Fibroblast of skin of abdomen (primary cell): ENCODE measurements around the gene IKZF3.
"Not testable (repeated sequence)": the region's sequence is repeated elsewhere in the genome, so short reads cannot be mapped to it uniquely, and the experiment has no call there.

Source experiments
- DNase-seq: peaks from one replicate; pipeline ENCODE4 v3.0.0-alpha.2; 2013

Gene IKZF3

DNA sequence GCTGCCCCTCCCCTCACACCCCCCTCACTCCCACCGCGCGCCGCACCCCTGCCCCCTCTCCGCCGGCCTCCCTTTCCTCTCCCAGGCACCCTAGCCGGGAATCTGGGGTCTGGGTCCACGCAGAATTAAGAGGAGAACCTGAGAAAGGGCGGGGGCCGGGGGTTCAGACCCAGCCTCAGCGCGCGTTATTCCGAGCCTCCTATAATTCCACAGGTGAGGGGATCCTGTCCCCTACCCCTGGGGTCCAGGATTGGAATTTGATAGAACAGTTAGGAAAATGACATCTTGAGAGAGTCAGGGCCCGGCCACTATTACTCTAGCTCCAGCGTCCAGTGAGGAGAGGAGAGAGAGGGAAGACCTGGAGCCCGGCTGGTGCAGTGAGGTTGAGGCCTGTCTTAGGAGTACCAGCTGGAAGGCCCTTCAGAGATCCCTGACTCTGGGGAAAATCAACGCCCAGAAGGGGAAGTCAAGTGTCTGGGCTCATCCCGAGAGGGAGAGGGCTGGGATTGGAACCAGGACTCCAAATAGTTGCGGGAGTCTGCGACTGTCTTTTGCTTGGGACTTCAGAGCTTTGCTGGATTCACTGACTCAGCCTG is 109.1 kb downstream of the IKZF3 start:
- no peak for DNase-seq

DNA sequence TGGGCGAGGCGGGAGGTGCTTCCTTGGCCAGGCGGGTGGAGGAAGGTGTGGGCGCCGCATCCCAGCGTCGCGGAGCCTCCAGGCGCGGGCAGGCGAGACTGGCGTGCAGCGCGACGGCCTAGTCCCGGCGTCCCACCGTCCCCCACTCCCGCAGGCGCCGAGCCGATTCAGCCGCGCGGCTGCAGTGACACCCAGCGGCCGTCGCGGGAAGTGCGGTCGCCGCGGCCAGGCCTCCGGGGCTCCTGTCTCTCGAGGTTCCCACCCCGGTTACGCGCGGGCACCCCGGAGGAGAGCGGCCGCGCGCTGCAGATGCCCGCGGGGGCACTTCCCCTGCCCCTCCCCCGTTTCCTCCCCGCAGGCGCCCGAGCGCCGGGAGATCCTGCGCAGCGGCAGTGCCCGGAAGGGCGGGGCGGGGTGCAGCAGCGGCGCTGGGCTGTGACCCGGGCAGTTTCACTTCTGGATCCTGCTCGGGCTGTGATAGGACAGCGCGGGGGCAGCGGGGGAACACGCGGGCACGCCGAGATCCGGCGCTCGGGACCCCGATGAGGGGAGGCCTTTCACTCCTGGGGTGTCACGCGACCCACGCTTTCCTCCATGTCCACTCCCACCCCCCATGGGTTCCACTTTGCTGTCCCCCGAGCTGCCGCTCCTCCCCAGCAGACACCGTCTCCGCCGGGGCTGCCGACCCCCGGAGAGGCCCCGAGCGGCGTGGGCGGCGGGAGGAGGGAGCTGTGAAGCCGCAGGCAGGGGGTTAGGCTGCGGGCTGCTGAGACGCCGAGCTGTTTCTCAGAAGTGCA is 109.8 kb downstream of the IKZF3 start:
- DNase-seq, result peak; percentile 83

DNA sequence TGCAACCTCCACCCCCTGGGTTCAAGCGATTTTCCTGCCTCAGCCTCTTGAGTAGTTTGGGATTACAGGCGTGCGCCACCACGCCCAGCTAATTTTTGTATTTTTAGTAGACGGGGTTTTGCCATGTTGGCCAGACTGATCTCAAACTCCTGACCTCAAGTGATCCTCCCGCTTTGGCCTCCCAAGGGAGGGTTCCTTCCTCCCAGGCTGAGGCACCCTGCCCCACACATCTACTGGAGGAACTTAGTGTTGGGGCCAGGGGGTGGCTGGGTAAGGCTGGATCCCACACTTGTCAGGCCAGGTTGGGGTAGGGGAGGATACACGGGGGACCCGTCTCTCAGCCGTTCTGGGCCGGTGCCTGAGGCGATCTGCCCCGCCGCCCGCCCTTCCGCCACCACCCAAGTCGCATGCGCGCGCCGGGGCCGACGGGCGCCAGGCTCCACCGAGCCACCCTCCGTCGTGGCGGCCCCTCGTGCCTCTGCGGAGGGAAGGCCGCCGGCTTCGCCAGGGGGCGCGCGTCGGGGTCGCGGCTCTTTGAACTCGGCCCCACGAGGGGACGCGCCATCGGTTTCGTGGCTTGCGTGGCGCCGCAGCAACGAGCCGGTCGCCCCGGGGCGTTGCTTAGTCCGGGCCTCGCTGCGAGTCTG is 110.5 kb downstream of the IKZF3 start:
- no peak for DNase-seq

DNA sequence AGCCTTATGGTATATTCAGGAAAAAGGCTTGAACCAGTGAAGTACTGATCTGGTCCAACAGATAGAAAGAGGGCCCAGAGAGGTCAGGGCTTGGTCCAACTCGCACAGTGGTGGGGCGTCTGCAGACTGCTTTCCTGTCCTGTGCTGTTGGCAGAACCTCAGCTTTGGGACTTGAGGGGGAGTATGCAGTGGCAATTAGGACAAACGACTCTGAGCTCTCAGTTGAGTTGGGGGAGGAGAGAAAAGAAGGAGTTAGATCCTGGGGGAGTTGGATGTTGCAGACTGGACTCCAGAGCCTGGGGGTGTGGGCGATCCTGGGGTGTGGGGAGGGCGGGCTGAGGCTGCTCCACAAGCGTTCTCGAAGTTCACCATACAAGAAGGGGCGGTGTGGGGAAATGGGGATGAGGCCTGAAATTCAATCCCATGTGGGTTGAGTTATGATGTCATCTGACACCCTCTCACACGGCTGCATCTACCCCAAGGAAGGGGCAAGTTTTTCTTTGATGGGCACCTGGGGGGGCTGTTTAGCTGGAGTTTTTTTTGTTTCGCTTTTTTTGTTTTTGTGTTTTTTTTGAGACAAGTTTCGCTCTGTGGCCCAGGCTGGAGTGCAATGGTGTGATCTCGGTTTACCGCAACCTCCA is 111.8 kb downstream of the IKZF3 start:
- DNase-seq, result no peak

DNA sequence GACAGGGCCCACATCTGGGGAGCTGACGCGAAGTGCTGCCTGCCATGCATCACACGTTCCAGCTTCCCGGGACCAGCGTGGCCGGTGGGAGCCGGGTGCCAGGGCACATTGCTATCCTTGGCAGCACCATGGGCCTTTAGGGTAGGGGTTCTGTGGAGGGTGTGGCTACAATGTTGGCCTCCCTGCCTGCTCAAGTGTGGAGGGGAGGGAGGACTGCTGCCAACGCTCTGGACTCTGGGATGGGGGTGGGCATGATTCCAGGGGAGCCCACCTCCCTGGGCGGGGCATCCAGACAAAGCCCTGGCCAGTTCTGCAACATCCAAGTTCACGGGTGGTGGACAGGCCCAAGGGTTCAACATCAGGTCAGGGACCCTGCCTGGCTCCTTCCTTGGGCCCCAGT is 112.5 kb downstream of the IKZF3 start:
- no peak for DNase-seq

DNA sequence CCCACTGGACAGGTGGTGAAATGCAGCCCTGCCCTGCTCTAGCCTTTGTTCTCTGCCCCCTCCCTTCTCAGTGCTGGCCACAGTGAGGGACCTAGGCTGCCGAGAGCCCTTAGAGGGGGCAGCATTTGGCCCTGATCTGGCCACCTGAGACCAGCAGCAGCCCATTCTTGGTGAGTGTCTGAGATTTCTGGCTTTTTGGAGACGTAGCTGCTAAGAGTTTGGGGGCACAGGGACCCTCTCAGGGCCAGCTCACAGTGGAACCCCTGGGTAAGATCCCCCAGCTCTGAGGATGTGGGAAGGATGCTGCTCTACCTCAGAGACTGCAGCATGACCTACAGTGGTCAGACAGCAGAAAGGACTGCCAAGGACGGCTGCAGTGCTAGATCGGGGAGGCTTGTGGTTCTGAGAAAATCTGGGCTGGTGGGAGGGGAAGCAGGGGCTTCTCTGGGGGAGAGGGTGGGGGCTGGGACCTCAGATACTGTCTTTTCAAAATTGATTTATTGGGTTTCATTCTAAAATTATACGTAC is 113.0 kb downstream of the IKZF3 start:
- no peak for DNase-seq

DNA sequence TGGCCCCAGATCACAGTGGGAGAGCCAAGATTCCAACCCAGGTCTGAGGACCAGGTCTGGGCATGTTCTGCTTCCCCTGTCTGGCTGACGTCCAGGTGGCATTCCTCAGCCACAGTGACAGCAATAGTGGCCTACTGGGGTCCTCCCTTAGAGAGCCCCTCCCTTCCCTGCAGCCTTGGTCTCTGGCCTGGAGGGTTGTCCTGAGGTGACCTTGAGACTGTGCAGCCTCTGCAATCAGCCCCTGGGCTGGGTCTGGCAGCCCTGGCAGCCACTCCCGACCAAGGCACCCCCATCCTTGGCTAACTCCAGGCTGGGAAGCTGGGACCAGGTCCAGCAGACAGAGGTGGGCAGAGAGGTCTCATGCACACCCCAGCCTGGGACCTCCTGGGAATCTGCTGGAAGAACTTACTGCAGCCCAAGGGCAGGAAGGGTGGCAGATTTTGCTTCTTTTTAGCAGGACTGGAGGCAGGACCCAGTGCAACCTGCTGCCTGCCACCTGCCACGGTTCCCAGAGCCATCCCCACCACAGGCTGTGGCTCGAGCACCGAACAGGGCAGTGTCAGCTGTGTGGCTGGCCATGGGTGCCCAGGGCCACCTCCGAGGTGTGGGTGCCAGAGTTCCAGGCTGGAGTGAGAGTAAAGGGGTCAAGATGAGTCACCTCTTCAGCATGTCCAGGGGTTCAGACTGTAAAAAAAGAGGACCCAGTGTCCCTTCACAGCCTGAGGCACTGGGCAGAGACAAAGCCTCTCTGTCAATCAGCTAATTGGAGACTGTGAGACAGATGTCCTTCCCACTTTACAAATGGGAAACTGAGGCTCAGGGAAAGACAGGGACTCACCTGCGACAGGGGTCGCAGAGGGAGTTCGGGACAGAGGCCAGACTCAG is 113.7 kb downstream of the IKZF3 start:
- no peak for DNase-seq

DNA sequence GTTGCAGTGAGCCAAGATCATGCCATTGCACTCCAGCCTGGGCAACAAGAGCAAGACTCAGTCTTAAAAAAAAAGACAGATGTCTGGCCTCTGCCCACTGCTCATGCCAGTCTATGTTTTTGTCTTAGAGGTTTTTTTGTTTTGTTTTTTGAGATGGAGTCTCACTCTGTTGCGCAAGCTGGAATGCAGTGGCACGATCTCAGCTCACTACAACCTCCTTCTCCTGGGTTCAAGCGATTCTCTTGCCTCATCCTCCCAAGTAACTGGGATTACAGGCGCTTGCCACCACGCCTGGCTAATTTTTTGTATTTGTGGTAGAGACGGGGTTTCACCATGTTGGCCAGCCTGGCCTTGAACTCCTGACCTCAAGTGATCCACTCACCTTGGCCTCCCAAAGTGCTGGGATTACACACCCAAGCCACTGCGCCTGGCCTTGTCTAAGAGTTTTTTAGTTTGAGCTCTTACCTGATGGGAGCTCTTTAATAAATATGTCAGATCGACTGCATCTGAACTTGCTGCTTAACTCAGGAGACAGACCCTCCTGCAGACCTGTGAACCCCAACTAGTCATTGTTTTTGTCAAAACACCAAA is 115.6 kb downstream of the IKZF3 start:
- not testable (repeated sequence) for DNase-seq

DNA sequence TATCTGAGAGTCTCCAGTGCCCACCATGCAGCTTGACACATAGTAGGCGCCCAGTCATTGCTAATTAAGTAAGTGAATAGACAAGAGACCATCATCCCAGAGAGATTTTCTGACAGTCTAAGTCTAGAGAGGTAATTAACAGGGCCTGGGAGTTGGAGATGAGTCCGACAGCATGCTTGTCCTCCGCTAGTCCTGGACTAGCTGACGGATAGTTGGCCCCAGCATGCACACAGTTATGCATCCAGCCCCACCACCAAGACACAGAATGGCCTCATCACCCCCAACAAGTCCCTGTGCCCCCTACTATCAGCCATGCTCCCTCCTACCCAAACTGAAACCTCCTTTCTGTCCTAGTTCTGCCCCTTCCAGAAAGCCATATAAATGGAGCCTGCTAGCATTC is 116.4 kb downstream of the IKZF3 start:
- DNase-seq, result no peak

DNA sequence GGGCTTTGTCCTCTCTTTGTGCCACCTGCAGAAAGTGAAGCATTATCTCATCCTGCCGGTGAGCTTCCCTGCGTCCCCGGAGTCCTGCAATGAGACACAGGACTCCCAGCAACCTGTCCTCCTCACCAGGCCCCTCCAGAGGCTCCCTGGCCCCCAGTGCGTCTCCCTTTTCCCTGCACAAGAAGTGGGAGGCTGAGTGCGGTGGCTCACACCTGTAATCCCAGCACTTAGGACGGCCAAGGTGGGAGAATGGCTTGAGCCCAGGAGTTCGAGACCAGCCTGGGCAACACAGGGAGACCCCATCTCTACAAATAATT is 118.0 kb downstream of the IKZF3 start:
- DNase-seq, result no peak

DNA sequence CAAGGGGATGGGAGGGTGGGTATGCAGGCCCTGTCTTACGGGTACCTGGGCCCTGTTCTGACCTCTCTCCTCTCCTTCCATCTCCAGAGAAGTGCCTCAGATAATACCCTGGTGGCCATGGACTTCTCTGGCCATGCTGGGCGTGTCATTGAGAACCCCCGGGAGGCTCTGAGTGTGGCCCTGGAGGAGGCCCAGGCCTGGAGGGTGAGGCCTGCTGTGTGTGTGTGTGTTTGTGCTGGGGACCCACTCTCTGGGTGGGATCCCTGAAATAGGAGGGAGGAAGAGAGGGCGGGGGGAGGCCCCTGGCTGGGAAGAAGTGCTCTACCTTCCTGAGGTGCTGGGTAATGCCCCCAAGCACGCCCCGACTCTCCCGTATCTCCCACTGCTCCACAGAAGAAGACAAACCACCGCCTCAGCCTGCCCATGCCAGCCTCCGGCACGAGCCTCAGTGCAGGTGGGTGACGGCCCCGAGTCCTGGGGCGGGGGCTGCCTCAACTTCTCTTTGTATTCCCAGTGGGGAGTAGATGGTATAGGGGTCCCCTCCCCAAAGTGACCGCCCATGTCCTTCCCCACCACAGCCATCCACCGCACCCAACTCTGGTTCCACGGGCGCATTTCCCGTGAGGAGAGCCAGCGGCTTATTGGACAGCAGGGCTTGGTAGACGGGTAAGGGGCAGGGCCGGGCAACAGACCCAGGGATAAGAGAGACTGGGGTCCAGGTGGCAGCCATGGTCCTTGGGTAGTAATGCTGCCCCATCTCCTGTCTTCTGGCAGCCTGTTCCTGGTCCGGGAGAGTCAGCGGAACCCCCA is 118.6 kb downstream of the IKZF3 start:
- DNase-seq, result no peak

DNA sequence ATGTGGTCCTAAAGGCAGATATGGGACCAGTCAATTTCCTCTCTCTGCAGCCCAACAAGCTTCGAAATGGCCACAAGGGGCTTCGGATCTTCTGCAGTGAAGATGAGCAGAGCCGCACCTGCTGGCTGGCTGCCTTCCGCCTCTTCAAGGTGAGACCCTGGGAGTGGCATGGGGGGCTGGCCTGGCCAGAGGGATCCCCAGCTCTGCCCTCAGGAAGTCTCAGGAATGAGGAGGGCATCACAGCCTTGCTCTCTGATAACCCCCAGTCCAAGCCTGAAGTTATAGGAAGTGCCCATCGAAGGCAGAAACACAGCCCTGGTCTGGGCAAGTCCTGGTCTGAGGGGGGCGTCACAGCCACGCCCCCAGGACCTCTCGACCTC is 119.3 kb downstream of the IKZF3 start:
- DNase-seq, result no peak

DNA sequence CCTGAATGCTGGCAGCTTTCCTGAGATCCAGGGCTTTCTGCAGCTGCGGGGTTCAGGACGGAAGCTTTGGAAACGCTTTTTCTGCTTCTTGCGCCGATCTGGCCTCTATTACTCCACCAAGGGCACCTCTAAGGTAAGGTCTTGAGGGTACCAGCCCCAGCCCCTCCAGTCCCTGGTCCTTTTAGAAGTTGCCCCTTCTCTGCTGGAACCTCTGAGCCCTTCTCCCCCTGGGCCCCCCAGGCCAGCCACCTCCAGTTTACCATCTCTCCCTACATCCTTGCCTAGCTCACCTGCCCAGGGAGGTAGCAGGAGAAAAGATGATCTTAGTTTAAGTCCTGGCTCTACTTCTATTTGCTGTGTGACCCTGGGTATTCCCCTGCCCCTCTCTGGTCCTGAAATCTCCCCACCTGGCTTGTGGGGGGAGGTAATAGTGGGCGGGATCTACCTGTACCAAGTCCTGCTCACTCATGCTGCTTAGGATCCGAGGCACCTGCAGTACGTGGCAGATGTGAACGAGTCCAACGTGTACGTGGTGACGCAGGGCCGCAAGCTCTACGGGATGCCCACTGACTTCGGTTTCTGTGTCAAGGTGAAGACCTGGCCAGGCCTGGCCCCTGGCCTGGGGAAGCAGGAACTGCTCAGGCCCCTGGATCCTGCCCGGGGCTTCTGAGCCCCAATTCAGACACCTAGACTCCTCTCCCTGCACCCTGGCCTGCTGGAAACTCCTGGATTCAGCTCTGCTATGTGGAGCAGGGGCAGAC is 119.9 kb downstream of the IKZF3 start:
- no peak for DNase-seq

DNA sequence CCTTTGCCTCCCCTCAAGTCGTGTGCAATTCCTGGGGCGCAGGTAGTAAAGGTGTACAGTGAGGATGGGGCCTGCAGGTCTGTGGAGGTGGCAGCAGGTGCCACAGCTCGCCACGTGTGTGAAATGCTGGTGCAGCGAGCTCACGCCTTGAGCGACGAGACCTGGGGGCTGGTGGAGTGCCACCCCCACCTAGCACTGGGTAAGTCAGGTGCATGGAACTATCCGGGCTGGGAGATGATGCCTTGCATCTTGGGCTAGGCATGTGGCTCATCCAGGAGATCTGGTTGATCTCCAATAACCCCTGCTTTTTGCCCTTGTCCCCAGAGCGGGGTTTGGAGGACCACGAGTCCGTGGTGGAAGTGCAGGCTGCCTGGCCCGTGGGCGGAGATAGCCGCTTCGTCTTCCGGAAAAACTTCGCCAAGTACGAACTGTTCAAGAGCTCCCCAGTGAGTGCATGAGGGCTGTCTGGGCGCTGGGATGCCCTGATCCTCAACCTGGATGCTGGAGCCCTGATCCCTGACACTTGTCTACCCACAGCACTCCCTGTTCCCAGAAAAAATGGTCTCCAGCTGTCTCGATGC is 121.2 kb downstream of the IKZF3 start:
- DNase-seq, result no peak

DNA sequence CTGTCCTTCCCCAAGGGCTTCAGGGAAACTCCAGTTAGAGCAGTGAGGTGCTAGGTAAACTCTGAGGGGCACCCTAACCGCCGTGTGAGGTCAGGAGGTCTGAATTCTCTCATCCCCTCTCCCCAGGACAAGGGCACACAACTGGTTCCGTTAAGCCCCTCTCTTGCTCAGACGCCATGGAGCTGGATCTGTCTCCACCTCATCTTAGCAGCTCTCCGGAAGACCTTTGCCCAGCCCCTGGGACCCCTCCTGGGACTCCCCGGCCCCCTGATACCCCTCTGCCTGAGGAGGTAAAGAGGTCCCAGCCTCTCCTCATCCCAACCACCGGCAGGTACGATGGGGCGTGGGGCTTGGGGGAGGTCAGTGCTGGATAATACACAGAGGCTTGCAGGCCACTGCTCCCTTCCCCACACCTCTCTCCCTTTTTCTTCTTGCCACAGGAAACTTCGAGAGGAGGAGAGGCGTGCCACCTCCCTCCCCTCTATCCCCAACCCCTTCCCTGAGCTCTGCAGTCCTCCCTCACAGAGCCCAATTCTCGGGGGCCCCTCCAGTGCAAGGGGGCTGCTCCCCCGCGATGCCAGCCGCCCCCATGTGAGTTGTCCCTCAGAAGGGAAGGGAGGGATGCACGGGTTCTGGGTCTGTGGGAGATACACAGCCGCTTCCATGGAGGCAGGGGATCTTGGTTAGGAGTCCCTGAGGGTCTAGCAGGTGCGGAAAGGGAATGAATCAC is 121.8 kb downstream of the IKZF3 start:
- no peak for DNase-seq

DNA sequence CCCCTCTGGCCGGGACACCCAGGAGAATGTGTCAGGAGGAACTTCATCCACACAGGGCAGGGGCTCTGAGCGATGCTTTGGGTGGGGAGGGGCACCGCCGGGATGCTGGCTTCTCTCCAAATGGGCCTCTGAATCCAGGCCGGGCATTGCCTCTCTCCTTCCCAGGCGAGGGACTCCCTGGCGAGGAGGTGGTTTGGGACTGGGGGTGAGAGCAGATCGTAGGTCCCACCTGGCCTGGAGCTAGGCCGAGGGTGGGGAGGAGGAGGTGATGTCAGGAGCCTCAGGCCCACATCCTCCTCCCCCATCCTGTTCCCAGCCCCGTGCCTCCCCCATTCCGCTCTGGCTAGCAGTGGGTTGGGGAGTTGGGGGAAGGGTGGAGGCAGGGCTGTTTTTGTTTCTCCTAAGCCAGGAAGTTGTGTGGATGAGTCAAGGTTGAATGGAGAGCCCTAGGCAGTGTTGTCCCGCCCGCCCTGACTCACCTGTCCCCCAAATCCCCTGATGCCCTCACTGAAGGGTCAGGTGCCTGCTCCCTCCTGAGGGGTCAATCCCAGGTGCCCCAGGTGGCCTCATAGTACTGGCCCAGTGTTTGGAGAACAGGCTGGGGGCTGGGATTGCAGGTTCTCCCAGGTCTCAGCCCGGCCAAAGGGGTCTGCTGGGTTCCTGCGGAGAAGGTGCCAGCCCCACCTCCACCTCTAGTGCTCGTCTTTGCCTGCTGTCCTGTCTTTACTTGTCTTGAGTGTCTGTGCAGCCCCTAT is 123.6 kb downstream of the IKZF3 start:
- DNase-seq, result peak; percentile 50

DNA sequence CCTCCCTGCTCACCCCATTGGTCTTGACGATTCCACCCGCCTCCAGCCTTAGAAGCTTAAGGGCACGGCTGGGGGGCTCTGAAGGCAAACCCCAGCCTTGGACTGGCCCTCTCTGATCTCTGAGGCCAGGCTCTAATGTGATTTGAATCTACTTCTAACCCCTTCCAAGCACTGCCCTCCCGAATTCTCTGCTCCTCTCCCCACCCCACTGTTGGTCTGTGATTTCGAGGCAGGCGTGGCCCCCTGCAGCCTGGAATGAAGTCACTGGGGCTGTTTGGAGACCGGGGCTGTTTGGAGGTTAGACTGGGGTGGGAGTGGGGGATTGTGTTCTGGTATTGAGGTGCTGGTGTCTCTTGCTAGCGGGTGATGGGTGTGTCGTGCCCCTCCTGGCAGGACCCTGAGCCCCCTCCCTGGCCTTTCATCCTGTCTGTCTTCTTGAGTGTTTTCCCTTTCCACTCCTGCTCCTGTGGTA is 124.2 kb downstream of the IKZF3 start:
- no peak for DNase-seq
